ENCODE results near the gene SST.
A peak's percentile ranks its signal among the peaks of the same experiment; 100 is the strongest.

The SST gene

DNA sequence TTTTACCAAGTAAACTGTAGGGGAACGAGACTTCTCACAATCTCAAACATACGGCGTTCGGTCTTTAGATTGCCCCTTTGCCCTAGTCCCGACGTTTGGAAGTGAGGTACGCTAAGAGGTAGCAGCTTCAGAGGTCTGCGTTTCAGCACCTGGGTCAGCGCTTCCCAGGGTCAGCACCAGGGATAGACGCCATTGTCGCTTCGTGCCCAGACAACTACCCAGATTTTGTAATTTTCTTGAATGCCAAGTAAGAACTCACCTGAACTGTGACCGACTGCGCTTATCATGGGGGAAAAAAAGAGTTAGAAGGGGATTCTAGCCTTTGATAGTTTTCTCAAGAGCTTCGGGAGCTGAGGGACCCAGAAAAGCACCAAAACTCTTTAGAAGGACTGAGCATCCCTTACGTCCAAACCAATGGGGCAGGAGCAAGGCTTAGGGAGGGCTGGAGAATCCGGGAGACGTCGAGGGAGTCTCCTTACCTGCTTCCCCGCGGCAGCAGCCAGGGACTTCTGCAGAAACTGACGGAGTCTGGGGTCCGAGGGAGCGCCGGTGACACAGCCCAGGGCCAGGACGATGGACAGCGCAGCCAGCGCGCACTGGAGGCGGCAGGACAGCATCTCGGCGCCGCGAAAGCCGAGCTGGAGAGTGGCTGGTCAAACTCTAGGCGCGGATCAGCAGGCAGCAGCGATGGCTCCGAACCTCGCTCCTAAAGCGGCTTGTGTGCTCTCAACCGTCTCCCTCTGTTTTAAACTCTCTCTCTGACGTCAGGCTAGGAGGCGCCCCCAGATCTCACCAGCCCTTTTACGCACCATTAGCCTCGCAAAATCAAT lies at the start of gene SST:
SST (minus strand) TSS at position 720 of the 830 bp plus-strand sequence; CDS start at position 617, 103 bp downstream.
- DNase-seq, result peak; percentile 26

- DNase-seq, result no peak
Observed at GRCh38 chr3:187719628-187720336, 49.6 kb upstream of the SST start.

- DNase-seq, result no peak
Observed at GRCh38 chr3:187718802-187719201, 48.6 kb upstream of the SST start.

- DNase-seq, result no peak
Observed at GRCh38 chr3:187717572-187717971, 47.4 kb upstream of the SST start.

- DNase-seq, result peak; percentile 81
Observed at GRCh38 chr3:187714404-187714979, 44.3 kb upstream of the SST start.

GRCh38 chr3:187713504-187713903 lies 43.3 kb upstream of the SST start:
- peak; percentile 42 for DNase-seq

GRCh38 chr3:187709155-187709554 lies 39.0 kb upstream of the SST start:
- no peak for DNase-seq

DNA sequence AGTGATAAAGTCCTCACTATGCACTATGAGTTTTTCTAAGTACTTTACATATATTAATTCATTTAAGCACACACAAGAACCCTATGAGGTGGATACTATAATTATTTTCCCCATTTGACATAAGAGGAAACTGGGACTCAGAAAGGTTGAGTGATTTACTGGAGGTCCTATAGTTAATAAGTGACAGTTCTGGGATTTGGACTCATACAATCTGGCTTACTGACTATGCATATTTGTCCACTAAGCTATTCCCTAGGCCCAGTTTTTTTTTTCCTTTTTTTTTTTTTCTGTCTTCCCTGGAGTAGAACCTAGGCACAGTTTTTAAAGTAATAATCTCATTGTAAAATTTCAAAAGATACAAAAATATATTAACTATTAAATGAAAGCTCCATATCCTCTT lies 38.5 kb upstream of the SST start:
- no peak for DNase-seq

DNA sequence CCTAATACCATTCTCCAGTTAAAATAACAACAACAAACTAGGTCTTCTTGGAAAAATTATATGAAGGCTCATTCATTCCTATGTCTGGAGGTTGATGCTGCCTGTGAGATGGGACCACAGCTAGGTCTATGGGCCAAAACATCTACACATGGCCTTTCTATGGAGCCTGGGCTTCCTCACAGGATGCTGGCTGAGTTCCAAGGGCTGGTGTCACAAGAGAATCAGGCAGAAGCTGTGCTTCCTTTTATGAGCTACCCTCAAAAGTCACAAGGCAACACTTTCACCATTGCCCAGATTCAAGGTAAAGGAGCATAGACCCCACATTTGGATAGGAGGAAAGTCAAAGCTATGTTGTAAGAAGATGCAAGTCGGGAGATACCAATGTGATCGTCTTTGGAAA lies 36.8 kb upstream of the SST start:
- no peak for DNase-seq

GRCh38 chr3:187705164-187705563 lies 35.0 kb upstream of the SST start:
- no peak for DNase-seq

DNA sequence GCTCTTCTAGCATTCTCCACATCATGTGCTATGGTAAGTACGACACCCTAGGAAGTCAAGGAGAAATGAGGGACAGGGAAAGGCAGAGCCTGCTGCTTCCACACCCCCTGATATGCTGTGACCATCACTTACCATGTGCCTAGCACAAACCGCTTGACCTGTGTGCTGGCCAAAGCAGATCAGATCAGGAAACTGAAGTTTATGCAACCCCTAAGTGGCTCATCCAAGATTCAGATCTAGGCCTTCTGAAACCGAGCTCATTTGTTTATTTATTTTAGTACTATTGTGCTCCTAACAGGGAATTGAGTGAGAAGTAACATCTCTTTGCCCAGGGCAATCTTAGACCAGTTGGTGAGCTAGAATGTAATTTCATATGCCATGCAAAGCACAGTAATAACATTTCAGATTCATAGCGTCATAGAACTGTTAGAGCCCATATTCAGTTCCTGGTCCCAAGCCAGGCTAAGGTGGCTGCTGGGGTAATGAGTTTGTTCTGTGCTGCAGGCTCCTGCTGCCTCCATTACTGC lies 32.4 kb upstream of the SST start, which contains the start of gene RTP2:
RTP2 (minus strand) TSS at position 51 of the 527 bp plus-strand sequence. CDS start 429 bp downstream, outside the sequence.
- no peak for DNase-seq

DNA sequence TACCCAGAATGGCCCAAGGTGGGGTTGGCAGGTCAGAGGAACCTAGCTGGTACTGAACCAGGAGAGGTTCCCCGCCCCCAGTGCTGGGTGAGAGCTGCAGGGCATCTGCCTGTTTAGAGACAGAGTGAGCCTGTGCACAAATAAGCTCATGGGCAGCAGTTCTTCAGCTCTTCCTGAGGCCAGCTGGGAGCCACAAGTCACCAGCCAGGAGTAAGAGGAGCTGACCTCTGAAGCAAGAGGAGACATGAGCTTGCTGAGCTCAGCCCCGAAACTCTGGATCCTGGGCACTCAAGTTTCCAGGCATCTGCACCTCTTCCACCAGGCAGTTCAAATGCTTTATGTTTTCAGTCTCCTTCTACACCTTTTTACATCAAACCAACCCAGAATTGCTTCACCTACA lies 30.1 kb upstream of the SST start:
- DNase-seq, result no peak

DNA sequence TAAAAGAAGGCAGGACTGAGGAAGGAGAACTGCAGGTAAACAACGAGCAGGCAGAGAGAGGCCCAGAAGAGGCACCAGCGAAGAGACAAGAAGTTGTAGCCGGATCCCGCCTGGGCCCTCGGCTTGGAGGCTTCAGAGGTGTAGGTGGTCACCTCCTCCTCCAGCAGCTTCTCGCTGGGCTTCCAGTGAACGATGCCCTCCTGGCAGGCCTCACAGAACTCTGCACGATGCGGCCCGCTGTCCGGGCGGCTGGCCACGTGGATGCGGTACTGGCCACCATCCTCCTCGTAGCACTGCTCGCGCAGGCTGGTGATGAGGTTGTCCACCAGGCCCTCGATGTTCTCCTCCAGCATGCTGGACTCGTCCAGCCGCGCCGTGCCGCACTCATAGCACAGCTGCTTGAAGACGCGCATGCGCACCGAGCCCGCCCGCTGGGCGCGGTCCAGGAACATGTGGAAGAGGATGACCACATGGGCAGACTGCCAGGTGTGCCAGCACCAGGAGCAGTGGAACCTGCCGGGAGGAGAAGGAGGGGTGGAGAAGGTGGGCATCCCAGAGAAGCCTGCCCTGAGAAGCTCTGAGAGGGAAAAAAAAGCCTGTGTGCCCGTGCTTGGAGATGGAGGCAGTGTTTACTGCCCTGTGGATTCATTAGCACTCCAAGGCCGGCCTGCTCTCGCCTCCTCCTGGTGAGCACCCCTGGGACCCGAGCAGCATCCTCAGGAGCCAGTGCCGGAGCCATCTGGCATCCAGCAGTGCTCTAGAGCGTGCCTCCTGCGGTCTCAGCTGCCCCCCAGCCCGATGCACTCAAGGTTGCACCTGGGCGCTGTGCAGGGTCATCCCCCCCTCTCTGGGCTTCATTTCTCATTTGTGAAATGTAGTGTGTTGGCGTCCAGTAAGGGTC lies 28.6 kb upstream of the SST start:
- no peak for DNase-seq

- DNase-seq, result no peak
Observed at GRCh38 chr3:187696021-187696420, 25.8 kb upstream of the SST start.

- no peak for DNase-seq
Observed at GRCh38 chr3:187695449-187695848, 25.3 kb upstream of the SST start.

DNA sequence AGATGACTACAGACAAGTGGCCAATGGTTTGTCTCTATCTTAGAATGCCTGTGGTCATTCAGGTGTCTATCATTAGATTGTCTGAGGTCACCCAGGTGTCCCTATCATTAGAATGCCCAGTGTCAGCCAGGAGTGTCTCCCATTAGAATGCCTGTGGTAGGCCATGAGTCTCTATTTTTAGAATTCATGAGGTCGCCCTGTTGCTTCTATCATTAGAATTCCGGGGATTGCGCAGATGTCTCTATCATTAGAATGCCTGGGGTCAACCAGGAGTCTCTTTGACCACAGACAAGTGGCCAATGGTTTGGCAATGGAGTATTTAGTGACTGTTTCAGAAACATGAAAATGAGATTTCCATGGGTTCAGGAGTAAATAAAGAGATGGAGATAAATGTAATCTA lies 24.6 kb upstream of the SST start:
- no peak for DNase-seq

GRCh38 chr3:187693431-187693830 lies 23.2 kb upstream of the SST start:
- no peak for DNase-seq

DNA sequence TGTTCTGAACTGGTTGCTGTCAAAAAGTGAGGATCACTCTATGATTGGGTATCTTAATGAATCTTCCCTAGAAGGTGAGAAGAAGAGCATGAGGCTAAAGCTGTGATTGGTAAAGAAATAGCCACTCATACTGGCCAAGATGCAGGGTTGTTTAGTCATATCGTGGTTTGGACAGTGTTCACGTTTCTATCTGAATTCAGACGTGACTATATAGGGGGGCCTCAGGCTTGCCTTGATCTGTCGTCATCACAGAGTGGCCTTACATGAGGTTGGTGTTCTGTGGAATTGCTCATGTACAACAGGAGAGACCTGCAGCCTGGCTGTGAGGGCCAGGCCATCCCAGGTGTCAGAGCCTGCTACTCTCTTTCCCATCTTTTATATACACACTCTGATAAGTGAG lies 19.8 kb upstream of the SST start:
- DNase-seq, result no peak

GRCh38 chr3:187686621-187687273 lies 16.6 kb upstream of the SST start:
- DNase-seq, result no peak

DNA sequence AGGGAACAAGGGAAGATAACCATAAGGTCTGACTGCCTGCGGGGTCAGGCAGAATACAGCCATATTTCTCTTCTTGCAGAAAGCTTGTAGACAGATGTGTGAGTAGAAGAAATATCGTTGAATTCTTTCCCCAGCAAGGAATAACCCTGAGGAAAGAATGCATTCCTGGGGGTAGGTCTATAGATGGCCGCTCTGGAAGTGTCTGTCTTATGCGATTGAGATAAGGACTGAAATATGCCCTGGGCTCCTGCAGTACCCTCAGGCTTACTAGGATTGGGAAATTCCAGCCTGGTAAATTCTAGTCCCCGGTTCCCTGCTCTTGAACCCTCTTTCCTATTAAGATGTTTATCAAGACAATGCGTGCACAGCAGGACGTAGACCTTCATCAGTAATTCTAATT lies 15.8 kb upstream of the SST start:
- no peak for DNase-seq

DNA sequence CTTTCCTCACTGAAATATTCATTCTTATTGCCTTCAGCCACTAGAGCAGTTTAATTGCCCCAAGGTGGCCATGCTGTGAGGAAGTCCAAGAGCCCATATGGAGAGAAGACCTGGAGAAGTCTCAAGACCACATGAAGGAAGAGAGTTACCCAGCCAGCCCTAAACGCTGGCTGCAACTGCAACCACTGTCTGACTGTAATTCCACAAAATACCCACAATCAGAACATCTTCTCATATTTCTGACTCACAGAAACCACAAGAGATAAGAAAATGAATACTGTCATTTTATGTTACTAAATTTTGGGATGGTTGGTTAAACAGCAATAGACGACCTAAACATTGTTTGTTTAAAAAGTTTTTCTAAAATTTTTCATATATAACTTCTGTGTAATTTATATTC lies 14.7 kb upstream of the SST start:
- peak; percentile 39 for DNase-seq

DNA sequence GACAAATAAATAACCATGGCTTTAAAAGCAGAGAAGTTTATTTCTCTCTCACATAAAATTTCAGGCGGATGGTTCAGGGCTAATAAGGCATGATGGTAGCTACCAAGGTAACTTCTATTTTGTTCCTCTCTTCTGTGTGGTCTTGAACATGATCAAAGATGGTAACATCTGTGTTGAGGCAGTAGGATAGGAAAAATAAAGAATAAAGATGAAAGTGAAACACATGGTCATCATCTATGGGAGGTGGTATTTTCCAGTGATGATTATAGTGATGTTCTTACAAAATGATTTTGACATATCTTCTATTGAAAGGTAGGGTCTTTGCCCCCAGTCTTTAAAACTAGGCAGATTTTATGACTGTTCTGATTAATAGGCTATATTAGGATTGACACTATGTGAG lies 14.2 kb upstream of the SST start:
- DNase-seq, result no peak

Data from activated CD4-positive, alpha-beta T cell treated with anti-CD3 and anti-CD28 coated beads, Interleukin-2, amount 50 U/mL, for 16 hours (primary cell).